SK-N-SH treated with all-trans-retinoic acid at 6 μM for 48 hours (cell line): ENCODE results near the gene GPR160.

Experiments
- ATAC-seq: fragments of 200-7000 bp; cut with Tn5 transposase; 3 replicates; pipeline ENCODE4 v1.9.1; 2020; ENCODE audit warnings: mild to moderate bottlenecking, moderate library complexity
- ARNTL ChIP-seq: fragments of 450-650 bp; formaldehyde crosslinking; IDR thresholded peaks from 2 replicates; pipeline ENCODE4 v1.5.0; 2020; ENCODE audit warnings: low read depth, mild to moderate bottlenecking, moderate library complexity, borderline replicate concordance
- BACH2 ChIP-seq: fragments of 250-450 bp; sonication (Bioruptor Pico); IDR thresholded peaks from 2 replicates; pipeline ENCODE4 v1.9.0; 2021; ENCODE audit warnings: mild to moderate bottlenecking, borderline replicate concordance
- CSDC2 ChIP-seq: fragments of 250-450 bp; sonication (Bioruptor Pico); IDR thresholded peaks from 2 replicates; pipeline ENCODE4 v1.5.0; 2020; ENCODE audit warnings: mild to moderate bottlenecking, moderate library complexity
- ESRRG ChIP-seq: fragments of 250-450 bp; sonication (Bioruptor Pico); IDR thresholded peaks from 2 replicates; pipeline ENCODE4 v1.6.1; 2021; ENCODE audit warnings: mild to moderate bottlenecking
- GLIS3 ChIP-seq: fragments of 250-450 bp; sonication (Bioruptor Pico); IDR thresholded peaks from 2 replicates; pipeline ENCODE4 v1.5.0; 2020; ENCODE audit warnings: mild to moderate bottlenecking, moderate library complexity
- ISL1 ChIP-seq: fragments of 250-450 bp; sonication (Bioruptor Pico); IDR thresholded peaks from 2 replicates; pipeline ENCODE4 v2.1.2; 2022; ENCODE audit warnings: mild to moderate bottlenecking, moderate library complexity
- OSR1 ChIP-seq: fragments of 250-450 bp; sonication (Bioruptor Pico); IDR thresholded peaks from 2 replicates; pipeline ENCODE4 v1.8.0; 2022; ENCODE audit warnings: moderate library complexity, mild to moderate bottlenecking, inconsistent platforms
- PPARA ChIP-seq: fragments of 250-450 bp; sonication (Bioruptor Pico); IDR thresholded peaks from 2 replicates; pipeline ENCODE4 v1.5.0; 2020; ENCODE audit warnings: mild to moderate bottlenecking, borderline replicate concordance
- SNAI2 ChIP-seq: fragments of 250-450 bp; sonication (Bioruptor Pico); IDR thresholded peaks from 2 replicates; pipeline ENCODE4 v1.5.0; 2020; ENCODE audit warnings: mild to moderate bottlenecking, moderate library complexity
- TCF4 ChIP-seq: fragments of 250-450 bp; sonication (Bioruptor Pico); IDR thresholded peaks from 2 replicates; pipeline ENCODE4 v1.8.0; 2021; ENCODE audit warnings: mild to moderate bottlenecking, moderate library complexity, borderline replicate concordance
- TOX ChIP-seq: fragments of 250-450 bp; sonication (Bioruptor Pico); IDR thresholded peaks from 2 replicates; pipeline ENCODE4 v1.8.0; 2021; ENCODE audit warnings: mild to moderate bottlenecking, moderate library complexity, borderline replicate concordance
- ZFP3 ChIP-seq: fragments of 250-450 bp; sonication (Bioruptor Pico); IDR thresholded peaks from 2 replicates; pipeline ENCODE4 v1.5.0; 2020; ENCODE audit warnings: mild to moderate bottlenecking, moderate library complexity
- ZFP30 ChIP-seq: fragments of 450-650 bp; formaldehyde crosslinking; IDR thresholded peaks from 2 replicates; pipeline ENCODE4 v1.5.0; 2022; ENCODE audit warnings: mild to moderate bottlenecking, moderate library complexity
- ZNF565 ChIP-seq: fragments of 450-650 bp; formaldehyde crosslinking; conservative IDR thresholded peaks from 2 replicates; pipeline ENCODE4 v1.5.0; 2020; ENCODE audit warnings: low read depth, mild to moderate bottlenecking, moderate library complexity
- ZNF70 ChIP-seq: fragments of 450-650 bp; formaldehyde crosslinking; IDR thresholded peaks from 2 replicates; pipeline ENCODE4 v1.5.0; 2020; ENCODE audit warnings: mild to moderate bottlenecking, moderate library complexity
- ZNF8 ChIP-seq: fragments of 450-650 bp; formaldehyde crosslinking; IDR thresholded peaks from 2 replicates; pipeline ENCODE4 v1.5.0; 2020; ENCODE audit warnings: mild to moderate bottlenecking, moderate library complexity
- TF ChIP-seq, protein P1 (sequence below): fragments of 250-450 bp; sonication (Bioruptor Pico); IDR thresholded peaks from 2 replicates; pipeline ENCODE4 v1.5.1; 2021; ENCODE audit warnings: mild to moderate bottlenecking, moderate library complexity
- TF ChIP-seq, protein P2 (sequence below): fragments of 250-450 bp; sonication (Bioruptor Pico); IDR thresholded peaks from 2 replicates; pipeline ENCODE4 v1.5.1; 2020; ENCODE audit warnings: low read depth, mild to moderate bottlenecking, moderate library complexity
- TF ChIP-seq, protein P3 (sequence below): fragments of 250-450 bp; sonication (Bioruptor Pico); IDR thresholded peaks from 2 replicates; pipeline ENCODE4 v1.8.0; 2020; ENCODE audit warnings: mild to moderate bottlenecking, moderate library complexity, borderline replicate concordance
- TF ChIP-seq, protein P4 (sequence below): fragments of 250-450 bp; sonication (Bioruptor Pico); IDR thresholded peaks from 2 replicates; pipeline ENCODE4 v1.5.0; 2020; ENCODE audit warnings: mild to moderate bottlenecking, moderate library complexity

GPR160 gene

DNA sequence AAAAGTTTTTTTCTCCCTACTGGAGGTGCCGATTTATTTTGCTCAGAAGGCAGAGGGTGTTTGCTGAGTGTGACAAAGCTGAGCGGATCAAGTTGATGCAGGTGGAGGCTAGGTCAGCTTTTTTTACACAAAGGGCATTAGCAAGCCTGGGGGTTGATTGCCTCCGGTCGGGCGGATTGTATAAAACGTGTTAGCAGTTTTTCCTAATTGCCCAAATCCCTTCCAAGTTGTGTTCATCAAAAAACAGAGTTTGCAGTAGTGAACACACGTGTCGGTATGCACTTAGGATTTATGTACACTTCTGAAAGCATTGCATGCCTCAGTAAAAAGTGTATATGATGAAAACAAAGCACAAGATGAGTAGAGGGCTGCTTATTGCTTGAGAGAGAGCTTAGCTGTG, 2.6 kb downstream of the GPR160 start (continued):
- no peak for TF ChIP-seq SNAI2 (CRISPR knock-in tag)
- TF ChIP-seq ESRRG (CRISPR knock-in tag): no peak
- no peak for TF ChIP-seq ZNF8 (CRISPR knock-in tag)

DNA sequence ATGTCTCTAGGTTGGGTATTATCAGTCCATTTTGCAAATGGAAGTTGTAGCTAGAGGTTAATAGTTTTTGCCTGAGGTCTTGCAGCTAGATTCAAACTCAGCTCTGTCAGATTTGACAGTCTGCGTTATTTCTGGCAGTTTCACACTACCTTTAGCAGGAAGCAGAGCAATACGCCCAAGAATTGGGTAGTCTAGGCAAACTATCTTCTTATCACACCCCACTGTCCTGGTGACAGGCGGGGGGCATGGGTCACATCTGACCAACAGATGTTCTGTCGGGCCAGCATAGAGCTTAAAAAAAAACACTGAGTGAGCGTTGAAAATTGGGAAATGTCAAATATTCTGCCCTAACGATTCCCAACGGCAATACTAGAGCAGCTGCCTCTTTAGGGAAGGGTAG, 5.7 kb downstream of the GPR160 start:
- no peak for ATAC-seq
- TF ChIP-seq SNAI2 (CRISPR knock-in tag): no peak
- TF ChIP-seq, protein P1, sequence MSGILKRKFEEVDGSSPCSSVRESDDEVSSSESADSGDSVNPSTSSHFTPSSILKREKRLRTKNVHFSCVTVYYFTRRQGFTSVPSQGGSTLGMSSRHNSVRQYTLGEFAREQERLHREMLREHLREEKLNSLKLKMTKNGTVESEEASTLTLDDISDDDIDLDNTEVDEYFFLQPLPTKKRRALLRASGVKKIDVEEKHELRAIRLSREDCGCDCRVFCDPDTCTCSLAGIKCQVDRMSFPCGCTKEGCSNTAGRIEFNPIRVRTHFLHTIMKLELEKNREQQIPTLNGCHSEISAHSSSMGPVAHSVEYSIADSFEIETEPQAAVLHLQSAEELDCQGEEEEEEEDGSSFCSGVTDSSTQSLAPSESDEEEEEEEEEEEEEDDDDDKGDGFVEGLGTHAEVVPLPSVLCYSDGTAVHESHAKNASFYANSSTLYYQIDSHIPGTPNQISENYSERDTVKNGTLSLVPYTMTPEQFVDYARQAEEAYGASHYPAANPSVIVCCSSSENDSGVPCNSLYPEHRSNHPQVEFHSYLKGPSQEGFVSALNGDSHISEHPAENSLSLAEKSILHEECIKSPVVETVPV: no peak
- TF ChIP-seq ZFP3 (CRISPR knock-in tag): no peak
- no peak for TF ChIP-seq CSDC2 (CRISPR knock-in tag)
- TF ChIP-seq PPARA (CRISPR knock-in tag): no peak
- TF ChIP-seq OSR1 (CRISPR knock-in tag): no peak
- no peak for TF ChIP-seq BACH2 (CRISPR knock-in tag)
- no peak for TF ChIP-seq ZFP30 (CRISPR knock-in tag)
- no peak for TF ChIP-seq ZNF565 (CRISPR knock-in tag)
- no peak for TF ChIP-seq TOX (CRISPR knock-in tag)
- TF ChIP-seq, protein P2, sequence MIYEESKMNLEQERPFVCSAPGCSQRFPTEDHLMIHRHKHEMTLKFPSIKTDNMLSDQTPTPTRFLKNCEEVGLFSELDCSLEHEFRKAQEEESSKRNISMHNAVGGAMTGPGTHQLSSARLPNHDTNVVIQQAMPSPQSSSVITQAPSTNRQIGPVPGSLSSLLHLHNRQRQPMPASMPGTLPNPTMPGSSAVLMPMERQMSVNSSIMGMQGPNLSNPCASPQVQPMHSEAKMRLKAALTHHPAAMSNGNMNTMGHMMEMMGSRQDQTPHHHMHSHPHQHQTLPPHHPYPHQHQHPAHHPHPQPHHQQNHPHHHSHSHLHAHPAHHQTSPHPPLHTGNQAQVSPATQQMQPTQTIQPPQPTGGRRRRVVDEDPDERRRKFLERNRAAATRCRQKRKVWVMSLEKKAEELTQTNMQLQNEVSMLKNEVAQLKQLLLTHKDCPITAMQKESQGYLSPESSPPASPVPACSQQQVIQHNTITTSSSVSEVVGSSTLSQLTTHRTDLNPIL: no peak
- no peak for TF ChIP-seq ZNF70 (CRISPR knock-in tag)
- no peak for TF ChIP-seq ISL1
- TF ChIP-seq ZNF8 (CRISPR knock-in tag): no peak
- TF ChIP-seq ARNTL: no peak

DNA sequence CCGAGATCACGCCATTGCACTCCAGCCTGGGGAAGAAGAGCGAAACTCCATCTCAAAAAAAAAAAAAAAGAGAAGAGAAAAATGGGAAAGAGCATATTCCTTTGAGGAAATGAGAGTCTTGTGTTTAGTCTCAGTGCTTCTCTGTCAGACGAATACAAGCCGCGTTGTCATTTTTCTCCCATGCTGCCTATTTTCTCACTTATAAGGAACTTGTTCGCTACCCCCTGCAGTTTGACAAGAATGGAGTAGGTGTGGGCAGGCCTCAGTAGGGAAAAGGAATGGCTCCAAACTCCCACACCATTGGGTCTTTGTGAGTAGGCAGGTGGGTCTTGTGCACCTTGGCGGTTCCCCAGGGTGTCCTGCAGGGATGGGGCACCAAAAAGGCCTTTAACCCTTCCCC, 6.5 kb downstream of the GPR160 start:
- no peak for TF ChIP-seq CSDC2 (CRISPR knock-in tag)

DNA sequence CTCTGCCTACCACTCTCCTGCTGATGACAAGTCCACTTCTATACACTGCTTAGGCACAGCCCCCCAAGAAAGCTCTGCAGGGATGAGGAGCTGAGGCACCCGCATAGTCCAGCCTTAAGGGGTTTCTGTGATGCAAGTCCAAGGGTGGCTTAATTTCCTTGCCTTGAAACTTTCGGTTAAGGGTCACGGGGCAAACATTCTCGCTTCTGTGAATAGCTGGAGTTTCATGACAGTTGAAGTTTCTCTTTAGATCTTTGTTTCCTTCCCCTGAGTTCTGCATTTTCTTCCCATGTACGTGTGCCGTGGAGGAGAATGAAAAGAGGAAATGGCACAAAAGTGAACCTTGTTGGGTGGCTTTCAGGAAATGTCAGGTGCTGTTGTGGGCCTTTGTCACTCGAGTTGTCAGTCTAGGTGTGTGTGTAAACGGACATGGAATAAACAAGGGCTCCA, 7.0 kb downstream of the GPR160 start:
- ATAC-seq: no peak
- TF ChIP-seq ZFP3 (CRISPR knock-in tag) (no peak), TCF4 (CRISPR knock-in tag) (no peak), GLIS3 (CRISPR knock-in tag) (no peak), ISL1 (no peak), ZNF8 (CRISPR knock-in tag) (no peak), ZNF565 (CRISPR knock-in tag) (no peak), SNAI2 (CRISPR knock-in tag) (no peak), ARNTL (no peak), PPARA (CRISPR knock-in tag) (no peak), ESRRG (CRISPR knock-in tag) (no peak)
- TF ChIP-seq, protein P2: no peak
- TF ChIP-seq, protein P3, sequence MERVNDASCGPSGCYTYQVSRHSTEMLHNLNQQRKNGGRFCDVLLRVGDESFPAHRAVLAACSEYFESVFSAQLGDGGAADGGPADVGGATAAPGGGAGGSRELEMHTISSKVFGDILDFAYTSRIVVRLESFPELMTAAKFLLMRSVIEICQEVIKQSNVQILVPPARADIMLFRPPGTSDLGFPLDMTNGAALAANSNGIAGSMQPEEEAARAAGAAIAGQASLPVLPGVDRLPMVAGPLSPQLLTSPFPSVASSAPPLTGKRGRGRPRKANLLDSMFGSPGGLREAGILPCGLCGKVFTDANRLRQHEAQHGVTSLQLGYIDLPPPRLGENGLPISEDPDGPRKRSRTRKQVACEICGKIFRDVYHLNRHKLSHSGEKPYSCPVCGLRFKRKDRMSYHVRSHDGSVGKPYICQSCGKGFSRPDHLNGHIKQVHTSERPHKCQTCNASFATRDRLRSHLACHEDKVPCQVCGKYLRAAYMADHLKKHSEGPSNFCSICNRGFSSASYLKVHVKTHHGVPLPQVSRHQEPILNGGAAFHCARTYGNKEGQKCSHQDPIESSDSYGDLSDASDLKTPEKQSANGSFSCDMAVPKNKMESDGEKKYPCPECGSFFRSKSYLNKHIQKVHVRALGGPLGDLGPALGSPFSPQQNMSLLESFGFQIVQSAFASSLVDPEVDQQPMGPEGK: no peak

More for the DNA sequence above, 6.5 kb downstream of the GPR160 start:
- ATAC-seq: no peak

DNA sequence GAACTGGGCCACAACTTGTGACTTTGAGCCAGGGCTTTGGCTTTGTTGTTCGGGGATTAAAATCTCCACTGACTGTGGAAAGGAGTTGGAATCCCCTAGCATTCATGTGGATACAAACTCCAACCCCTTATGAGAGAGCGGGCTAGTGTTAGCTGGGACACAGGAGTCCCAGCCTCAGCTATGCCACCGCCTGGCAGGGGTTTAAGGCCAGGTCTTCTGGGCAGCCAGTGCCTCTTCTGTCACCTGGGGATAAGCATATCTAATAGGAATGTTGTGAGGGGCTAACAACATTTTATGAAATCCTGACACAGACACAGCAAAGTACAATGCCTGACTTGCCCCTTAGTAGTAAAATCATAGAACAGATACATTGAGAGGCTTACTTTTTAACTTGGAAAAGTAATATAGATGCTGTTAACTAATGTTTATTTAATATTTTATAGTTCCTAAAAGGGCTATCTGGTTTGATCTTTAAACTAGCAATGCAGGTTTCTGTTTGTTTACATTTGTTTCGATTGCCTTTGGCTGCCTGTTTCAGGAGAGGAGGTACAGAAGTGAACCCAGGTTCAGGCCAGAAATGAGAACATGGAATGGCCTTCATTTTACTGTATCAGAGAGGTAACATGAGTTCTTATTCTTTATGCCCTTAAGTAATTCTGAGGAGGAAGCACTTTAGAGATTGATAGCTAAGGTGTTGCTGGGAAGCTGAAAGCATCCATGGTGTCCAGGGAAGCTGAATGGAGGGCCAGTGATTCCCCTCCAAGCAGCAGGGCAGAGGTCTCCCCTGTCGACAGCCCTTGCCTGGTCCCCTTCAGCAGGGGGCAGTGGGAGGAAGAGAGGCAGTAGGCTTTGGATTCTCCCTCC, 8.7 kb downstream of the GPR160 start:
- ATAC-seq: no peak
- no peak for TF ChIP-seq PPARA (CRISPR knock-in tag)
- TF ChIP-seq, protein P4, sequence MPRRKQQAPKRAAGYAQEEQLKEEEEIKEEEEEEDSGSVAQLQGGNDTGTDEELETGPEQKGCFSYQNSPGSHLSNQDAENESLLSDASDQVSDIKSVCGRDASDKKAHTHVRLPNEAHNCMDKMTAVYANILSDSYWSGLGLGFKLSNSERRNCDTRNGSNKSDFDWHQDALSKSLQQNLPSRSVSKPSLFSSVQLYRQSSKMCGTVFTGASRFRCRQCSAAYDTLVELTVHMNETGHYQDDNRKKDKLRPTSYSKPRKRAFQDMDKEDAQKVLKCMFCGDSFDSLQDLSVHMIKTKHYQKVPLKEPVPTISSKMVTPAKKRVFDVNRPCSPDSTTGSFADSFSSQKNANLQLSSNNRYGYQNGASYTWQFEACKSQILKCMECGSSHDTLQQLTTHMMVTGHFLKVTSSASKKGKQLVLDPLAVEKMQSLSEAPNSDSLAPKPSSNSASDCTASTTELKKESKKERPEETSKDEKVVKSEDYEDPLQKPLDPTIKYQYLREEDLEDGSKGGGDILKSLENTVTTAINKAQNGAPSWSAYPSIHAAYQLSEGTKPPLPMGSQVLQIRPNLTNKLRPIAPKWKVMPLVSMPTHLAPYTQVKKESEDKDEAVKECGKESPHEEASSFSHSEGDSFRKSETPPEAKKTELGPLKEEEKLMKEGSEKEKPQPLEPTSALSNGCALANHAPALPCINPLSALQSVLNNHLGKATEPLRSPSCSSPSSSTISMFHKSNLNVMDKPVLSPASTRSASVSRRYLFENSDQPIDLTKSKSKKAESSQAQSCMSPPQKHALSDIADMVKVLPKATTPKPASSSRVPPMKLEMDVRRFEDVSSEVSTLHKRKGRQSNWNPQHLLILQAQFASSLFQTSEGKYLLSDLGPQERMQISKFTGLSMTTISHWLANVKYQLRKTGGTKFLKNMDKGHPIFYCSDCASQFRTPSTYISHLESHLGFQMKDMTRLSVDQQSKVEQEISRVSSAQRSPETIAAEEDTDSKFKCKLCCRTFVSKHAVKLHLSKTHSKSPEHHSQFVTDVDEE (CRISPR knock-in tag): no peak
- no peak for TF ChIP-seq TOX (CRISPR knock-in tag)
- TF ChIP-seq ZFP30 (CRISPR knock-in tag): no peak
